K562 (cell line): ENCODE data around the gene ELK1. TPM values are rescaled to one million over a fixed set of nuclear protein-coding genes. Genes with fewer than 3 reads are reported as not detected.

Source experiments
- CHCHD3 ChIP-seq: fragments of 250-450 bp; sonication (Bioruptor Pico); IDR thresholded peaks from 2 replicates; pipeline ENCODE4 v2.1.2; 2022; ENCODE audit warnings: mild to moderate bottlenecking
- CHD7 ChIP-seq: fragments of 200-600 bp; sonication (generic); IDR thresholded peaks from one replicate; pipeline ENCODE4 v1.6.1; 2012; ENCODE audit warnings: mild to moderate bottlenecking, low read depth, low read length, inconsistent platforms
- FUS ChIP-seq: fragments of 200-400 bp; formaldehyde crosslinking; optimal IDR thresholded peaks from 2 replicates; pipeline ENCODE3; 2017; ENCODE audit warnings: low read depth, low read length
- MED1 ChIP-seq: sonication (generic); formaldehyde crosslinking; IDR thresholded peaks from 2 replicates; pipeline ENCODE4 v1.8.1; 2023; ENCODE audit warnings: missing genetic modification reagents, borderline replicate concordance
- NBN ChIP-seq: fragments of 450-650 bp; IDR thresholded peaks from 2 replicates; pipeline ENCODE4 v1.6.1; 2016; ENCODE audit warnings: low read depth, mild to moderate bottlenecking
- NONO ChIP-seq, 2 experiments: fragments of 200-400 bp in 1 of 2; fragments of 450-650 bp in 1 of 2; formaldehyde crosslinking in 1 of 2; IDR thresholded peaks; 2 replicates each; pipeline ENCODE4 v1.6.1; 2017; ENCODE audit warnings: low read depth in 2 of 2, mild to moderate bottlenecking in 2 of 2, moderate library complexity in 2 of 2, low read length in 1 of 2
- POLR2AphosphoS5 ChIP-seq: IDR thresholded peaks from 2 replicates; pipeline ENCODE4 v1.6.1; 2011; ENCODE audit warnings: mild to moderate bottlenecking, low read depth, low read length, moderate library complexity; ENCODE audit not compliant: control insufficient read depth, insufficient read depth
- POLR2G ChIP-seq: fragments of 200-400 bp; formaldehyde crosslinking; IDR thresholded peaks from 2 replicates; pipeline ENCODE4 v1.6.1; 2017; ENCODE audit warnings: low read depth, mild to moderate bottlenecking, antibody characterized with exemption, low read length, moderate library complexity
- RFX7 ChIP-seq: fragments of 250-450 bp; sonication (Bioruptor Pico); IDR thresholded peaks from 2 replicates; pipeline ENCODE4 v1.5.1; 2021; ENCODE audit warnings: mild to moderate bottlenecking
- ZNF165 ChIP-seq: fragments of 250-450 bp; sonication (Bioruptor Pico); IDR thresholded peaks from 2 replicates; pipeline ENCODE4 v1.4.0; 2020; ENCODE audit warnings: borderline replicate concordance
- ZNF778 ChIP-seq: fragments of 450-650 bp; formaldehyde crosslinking; IDR thresholded peaks from 2 replicates; pipeline ENCODE4 v1.4.0; 2020; ENCODE audit warnings: mild to moderate bottlenecking, moderate library complexity
- polyA plus RNA-seq, 8 experiments: library from polyadenylated mRNA; depleted of rRNA in 4 of 8; stranded (reverse) in 5 of 8; unstranded in 3 of 8; fragments of >200 nt; fragmentation: Nextera tagmentation in 2 of 8; fragmentation: Illumina TruSeq in 1 of 8; extraction: Ambion mirVana in 2 of 8; extraction: Trizol in 1 of 8; gene quantifications; 2 replicates each; pipeline versions ENCODE4 v1.2.1 to v1.2.3, GENCODE V29; 2011 to 2014; ENCODE audit warnings: inconsistent platforms in 1 of 8, missing spikeins in 1 of 8
- total RNA-seq, 7 experiments: library from RNA; depleted of rRNA in 6 of 7; stranded (reverse); fragments of >200 nt in 6 of 7; fragmentation: Illumina TruSeq in 2 of 7; extraction: Trizol in 2 of 7; gene quantifications; 2 replicates each; pipeline versions ENCODE4 v1.2.1 to v1.2.3, GENCODE V29; 2011 to 2021; ENCODE audit warnings: low replicate concordance in 1 of 7

ELK1 gene
- total and polyA plus RNA-seq, 9 of the 15 experiments (the other 6 are each of a cell fraction or from before 2014, with no cell fraction given) = 4.4 to 74.9 (median 26.5) TPM

GRCh38 chrX:47658684-47659420 is 8.5 kb upstream of the ELK1 start, which contains the start of gene UXT (continued):
- no peak for TF ChIP-seq CHD7
- TF ChIP-seq RFX7 (CRISPR knock-in tag) = no peak
- TF ChIP-seq ZNF778 (CRISPR knock-in tag) = no peak
- TF ChIP-seq POLR2AphosphoS5 = peak; percentile 63
- TF ChIP-seq NBN = peak; percentile 69
- peak; percentile 92 for TF ChIP-seq POLR2G
- TF ChIP-seq CHCHD3 (CRISPR knock-in tag) = no peak
- TF ChIP-seq MED1 (CRISPR knock-in tag) = no peak
- TF ChIP-seq NONO (IDR thresholded peaks at IDR 0.05; ENCODE audit: low read depth in 2 of 2, low read length in 1 of 2) = peak in 1 of 2 experiments; percentile 54; a peak in 1 of 4 replicates
- no peak for TF ChIP-seq ZNF165
- TF ChIP-seq FUS = no peak
